Peyer's patch (tissue), 4 donors: ENCODE results near the gene ADPRM. TPM values are rescaled to one million over a fixed set of nuclear protein-coding genes. Genes with fewer than 3 reads are reported as not detected.

ENCODE experiments used
- DNase-seq, 3 donors: peaks; one replicate each; pipeline ENCODE4 v3.0.0-alpha.2; 2017 to 2019
- H3K27ac ChIP-seq, 4 donors: fragments of 200-600 bp; sonication (generic); one replicate each; pipeline ENCODE4 v1.5.1; 2016 to 2019
- H3K27me3 ChIP-seq, 2 donors: fragments of 200-600 bp; sonication (generic); one replicate each; pipeline ENCODE4 v1.5.1; 2019
- H3K36me3 ChIP-seq, 3 donors: fragments of 200-600 bp; sonication (generic); one replicate each; pipeline ENCODE4 v1.5.1; 2016 to 2019
- H3K4me1 ChIP-seq, 4 donors: fragments of 200-600 bp; sonication (generic); one replicate each; pipeline ENCODE4 v1.5.1; 2016 to 2019
- H3K4me3 ChIP-seq, 4 donors: fragments of 200-600 bp; sonication (generic); 1 replicate in 3 of 4; 2 replicates in 1 of 4; pipeline ENCODE4 v1.5.1; 2016 to 2019; ENCODE audit warnings: mild to moderate bottlenecking in 1 of 4
- H3K9me3 ChIP-seq, 4 donors: fragments of 200-600 bp; sonication (generic); one replicate each; pipeline ENCODE4 v1.5.1; 2016 to 2019; ENCODE audit warnings: mild to moderate bottlenecking in 1 of 4
- CTCF ChIP-seq, 6 experiments: fragments of 450-650 bp in 4 of 6; fragments of 200-600 bp in 2 of 6; sonication (generic) in 1 of 6; IDR thresholded peaks; one replicate each; pipeline ENCODE4 v1.5.1; 2017 to 2019; ENCODE audit warnings: antibody characterized with exemption in 6 of 6, mild to moderate bottlenecking in 3 of 6, moderate library complexity in 1 of 6
- POLR2A ChIP-seq, 2 donors: fragments of 450-650 bp; IDR thresholded peaks; one replicate each; pipeline ENCODE4 v1.5.1; 2017; ENCODE audit warnings: antibody characterized with exemption in 2 of 2, mild to moderate bottlenecking in 2 of 2, moderate library complexity in 2 of 2
- total RNA-seq, 4 donors: library from RNA; depleted of rRNA; stranded (reverse); fragments of >200 nt; gene quantifications; one replicate each; pipeline ENCODE4 v1.1.0, GENCODE V29; 2016

The ADPRM gene
- total RNA-seq, 4 donors from 2014 or later: 6.5 to 20.6 (median 14.0) TPM

GRCh38 chr17:10757647-10758046 lies 60.3 kb downstream of the ADPRM start:
- Histone ChIP-seq H3K4me3 (no peak overlapping the region), H3K4me1 (no peaks in the 10 kb centered on the region), H3K27me3 (no peaks in the 10 kb centered on the region), H3K9me3 (no peaks in the 10 kb centered on the region), H3K36me3 (no peaks in the 10 kb centered on the region), H3K27ac (peak overlapping the region in 1 of 4 donors; percentile 45)
- TF ChIP-seq POLR2A (IDR thresholded peaks at IDR 0.05) (no peak), CTCF (IDR thresholded peaks at IDR 0.05) (no peak)
- DNase-seq: peak in 1 of 3 donors; percentile 26

- Histone ChIP-seq H3K27ac (no peak overlapping the region), H3K36me3 (no peaks in the 10 kb centered on the region), H3K9me3 (no peaks in the 10 kb centered on the region), H3K27me3 (no peaks in the 10 kb centered on the region), H3K4me1 (no peaks in the 10 kb centered on the region), H3K4me3 (no peak overlapping the region)
- no peak for TF ChIP-seq CTCF (IDR thresholded peaks at IDR 0.05)
- TF ChIP-seq POLR2A (IDR thresholded peaks at IDR 0.05): no peak
- peak in 1 of 3 donors; percentile 26 for DNase-seq
These were observed 60.7 kb downstream of the ADPRM start for GRCh38 chr17:10758062-10758461.

Other genes with a start within 250 kb of the ADPRM start
- gene MYH4, start 228.0 kb upstream of the ADPRM start, total RNA-seq: not detected
- under 1 TPM in 1 of 4 donors, not detected in 3; 0.19 TPM for gene MYH1, start 179.1 kb upstream of the ADPRM start, total RNA-seq
- gene MYH2, start 147.9 kb upstream of the ADPRM start, total RNA-seq: under 1 TPM in 1 of 4 donors, not detected in 3; 0.83 TPM
- 10 to 100 TPM in 2 of 4 donors, 1 to 10 TPM in 2; 3.7 to 32.2 (median 8.4) TPM for gene MYH3, start 40.3 kb upstream of the ADPRM start, total RNA-seq
- gene SCO1, start 61 bp upstream of the ADPRM start, total RNA-seq: 10 to 100 TPM; 12.4 to 28.6 (median 19.5) TPM
- gene TMEM220, start 32.4 kb downstream of the ADPRM start, total RNA-seq: 10 to 100 TPM; 14.6 to 56.1 (median 23.4) TPM
- gene TMEM238L, start 106.5 kb downstream of the ADPRM start, total RNA-seq: 10 to 100 TPM; 16.3 to 45.3 (median 25.4) TPM
- 1 to 10 TPM in 2 of 4 donors, under 1 TPM in 2; 0.35 to 2.0 (median 1.2) TPM for gene PIRT, start 140.5 kb downstream of the ADPRM start, total RNA-seq